NT2/D1 (cell line): ENCODE measurements around the gene CD22.

Source experiments
- DNase-seq: peaks from one replicate; pipeline ENCODE4 v3.0.0-alpha.2; 2011; ENCODE audit warnings: low read depth, low spot score
- H3K27me3 ChIP-seq: 2 replicates; pipeline ENCODE4 v1.6.0; 2011; ENCODE audit warnings: mild to moderate bottlenecking; ENCODE audit not compliant: insufficient read length, insufficient read depth
- H3K36me3 ChIP-seq: 2 replicates; pipeline ENCODE4 v1.6.1; 2011; ENCODE audit warnings: mild to moderate bottlenecking, low read length, mixed read lengths; ENCODE audit not compliant: insufficient read depth, insufficient read length
- H3K4me1 ChIP-seq: 2 replicates; pipeline ENCODE4 v1.5.1; 2011; ENCODE audit not compliant: insufficient read depth, insufficient read length
- H3K4me3 ChIP-seq: 2 replicates; pipeline ENCODE4 v1.5.1; 2011; ENCODE audit warnings: low read depth; ENCODE audit not compliant: insufficient read length
- H3K9ac ChIP-seq: 2 replicates; pipeline ENCODE4 v1.6.0; 2011; ENCODE audit warnings: low read depth; ENCODE audit not compliant: insufficient read length
- H3K9me3 ChIP-seq: 2 replicates; pipeline ENCODE4 v1.5.1; 2011; ENCODE audit warnings: mild to moderate bottlenecking, low read length; ENCODE audit not compliant: insufficient read depth
- SUZ12 ChIP-seq: IDR thresholded peaks from 2 replicates; pipeline ENCODE4 v1.6.1; 2011; ENCODE audit not compliant: insufficient read length, insufficient read depth; ENCODE audit errors: extremely low read depth
- YY1 ChIP-seq: IDR thresholded peaks from 2 replicates; pipeline ENCODE4 v1.6.1; 2011; ENCODE audit not compliant: insufficient read length, insufficient read depth
- ZNF274 ChIP-seq: IDR thresholded peaks from 2 replicates; pipeline ENCODE4 v1.6.1; 2011; ENCODE audit warnings: mild to moderate bottlenecking, low read depth, low read length

Gene CD22

DNA sequence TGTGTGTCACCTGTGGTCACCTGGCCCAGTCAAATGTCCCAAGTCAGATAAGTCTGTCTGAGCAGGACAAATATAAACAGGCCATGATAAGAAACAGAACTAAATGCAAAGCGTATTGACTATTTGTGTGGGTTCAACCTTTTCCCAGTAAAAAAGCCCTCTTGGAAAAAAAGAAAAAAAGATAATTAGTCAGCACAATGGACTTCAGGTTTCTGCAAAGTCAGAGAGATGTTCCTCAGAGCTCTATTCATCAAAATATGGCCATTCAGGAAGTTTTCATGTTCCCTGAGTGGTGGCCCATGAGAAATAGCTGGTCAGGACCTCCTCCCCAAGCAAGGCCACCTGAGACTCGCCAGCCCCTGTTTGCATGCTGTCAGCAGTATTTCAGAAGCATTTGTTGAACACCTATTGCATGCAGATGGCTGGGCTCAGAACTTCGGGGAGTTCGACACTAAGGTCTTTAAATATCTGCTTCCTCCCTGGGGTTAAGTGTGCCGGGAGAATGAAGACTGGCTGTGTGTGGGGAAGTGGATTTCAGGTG lies 32.0 kb downstream of the CD22 start:
- H3K27me3 ChIP-seq, result no peaks in the 10 kb centered on the region
- no peaks in the 10 kb centered on the region for H3K36me3 ChIP-seq
- no peak overlapping the region for H3K9ac ChIP-seq
- H3K4me3 ChIP-seq, result no peak overlapping the region
- peaks cover 3% of the 10 kb centered on the region for H3K4me1 ChIP-seq
- no peaks in the 10 kb centered on the region for H3K9me3 ChIP-seq
- DNase-seq, result no peak
- TF ChIP-seq ZNF274 (no peak), YY1 (no peak), SUZ12 (no peak)

DNA sequence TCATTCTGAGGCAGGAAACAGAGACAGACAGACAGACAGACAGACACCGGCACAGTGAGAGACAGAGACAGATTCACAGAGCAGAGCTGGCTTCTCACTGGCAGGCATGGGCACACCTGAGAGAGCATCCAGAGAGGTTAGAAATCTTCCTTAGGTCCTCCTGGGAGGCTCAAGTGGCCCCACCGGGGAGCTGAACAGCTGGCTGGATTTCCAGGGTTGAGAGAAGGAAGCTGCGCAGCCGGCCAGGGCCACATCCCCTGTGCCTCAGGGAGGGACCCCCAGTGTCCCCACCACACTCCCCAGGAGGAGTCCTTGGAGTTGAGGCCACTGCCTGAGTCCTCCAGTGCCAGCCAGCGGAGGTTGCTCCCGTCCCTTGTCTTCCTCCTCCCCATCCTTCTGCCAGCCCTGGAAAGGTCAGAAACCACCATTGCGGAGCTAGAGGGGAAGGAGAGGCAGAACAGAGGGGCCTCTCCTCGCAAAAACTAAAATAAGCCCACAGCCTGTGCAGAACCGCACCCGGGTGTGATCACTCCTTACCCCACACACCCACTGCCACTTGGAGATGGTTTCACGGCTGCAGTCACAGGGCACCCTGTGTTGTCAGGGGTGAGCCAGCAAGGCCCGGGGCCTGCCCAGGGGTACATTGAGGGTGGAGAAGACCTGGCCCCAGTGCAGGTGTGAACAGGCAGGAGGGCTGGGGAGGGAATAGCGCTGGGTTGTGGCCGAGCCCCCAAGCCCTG lies 33.4 kb downstream of the CD22 start:
- no peaks in the 10 kb centered on the region for H3K27me3 ChIP-seq
- no peak for TF ChIP-seq YY1
- TF ChIP-seq SUZ12, result no peak
- no peak for TF ChIP-seq ZNF274
- no peak for DNase-seq
- no peaks in the 10 kb centered on the region for H3K9me3 ChIP-seq
- peaks cover 3% of the 10 kb centered on the region for H3K4me1 ChIP-seq
- H3K9ac ChIP-seq, result no peak overlapping the region
- no peak overlapping the region for H3K4me3 ChIP-seq
- H3K36me3 ChIP-seq, result no peaks in the 10 kb centered on the region

DNA sequence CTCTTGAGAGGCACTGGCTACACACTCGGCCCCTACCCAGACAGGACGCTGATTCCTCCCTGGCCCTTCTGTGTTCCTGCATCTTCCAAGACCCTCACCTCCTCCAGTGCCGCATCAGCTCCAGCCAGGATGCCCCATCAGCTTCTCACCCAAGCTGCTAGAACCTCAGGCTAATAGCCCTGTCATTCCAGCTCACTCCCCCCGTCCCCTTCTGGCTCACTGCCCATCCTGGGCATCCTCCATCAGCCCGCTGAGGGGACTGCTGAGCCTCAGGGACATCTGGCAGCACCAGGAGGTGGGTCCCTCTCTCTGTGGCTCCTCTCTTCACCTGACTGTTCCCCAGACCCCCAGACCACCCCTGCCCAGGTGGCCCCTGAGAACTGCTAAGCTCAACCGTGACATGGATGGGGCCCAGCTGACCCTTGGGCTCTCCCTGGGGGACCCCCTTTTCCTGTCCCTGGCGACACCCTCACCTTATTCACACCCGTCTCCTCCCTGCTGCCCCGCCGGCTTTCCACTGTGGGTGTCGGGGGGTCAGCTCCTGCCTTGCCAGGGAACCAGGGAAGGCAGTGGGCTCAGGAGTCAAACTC lies 34.1 kb downstream of the CD22 start:
- DNase-seq, result no peak
- Histone ChIP-seq H3K27me3 (no peaks in the 10 kb centered on the region), H3K4me3 (no peak overlapping the region), H3K9me3 (no peaks in the 10 kb centered on the region), H3K9ac (no peak overlapping the region), H3K4me1 (peaks cover 3% of the 10 kb centered on the region), H3K36me3 (no peaks in the 10 kb centered on the region)
- TF ChIP-seq ZNF274, result no peak
- no peak for TF ChIP-seq YY1
- TF ChIP-seq SUZ12, result no peak

DNA sequence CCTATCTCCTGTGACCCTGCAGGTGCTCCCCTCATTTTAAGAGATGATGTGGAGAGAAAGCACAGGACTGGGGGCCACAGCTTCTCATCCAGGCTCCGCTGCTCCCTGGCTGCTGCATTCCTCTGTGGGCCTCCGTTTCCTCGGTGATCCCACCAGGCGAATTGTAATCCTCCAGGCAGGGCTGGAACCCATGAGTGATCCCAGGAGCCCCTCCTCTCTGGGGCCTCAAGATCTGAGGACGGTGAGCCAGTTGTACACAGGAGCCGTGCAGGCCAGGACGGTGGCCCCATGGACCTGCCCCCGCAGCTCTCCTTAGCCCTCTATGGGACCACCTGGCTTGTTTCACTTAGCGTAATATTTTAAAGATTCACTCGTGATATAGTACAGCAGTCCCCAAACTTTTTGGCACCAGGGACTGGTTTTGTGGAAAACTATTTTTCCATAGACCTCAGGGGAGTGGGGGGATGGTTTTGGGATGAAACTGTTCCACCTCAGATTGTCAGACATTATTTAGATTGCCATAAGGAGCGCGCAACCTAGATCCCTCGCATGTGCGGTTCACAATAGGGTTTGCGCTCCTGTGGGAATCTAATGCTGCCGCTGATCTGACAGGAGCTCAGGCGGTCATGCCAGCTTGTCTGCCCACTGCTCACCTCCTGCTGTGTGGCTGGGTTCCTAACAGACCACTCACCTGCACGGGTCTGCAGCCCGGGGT lies 34.9 kb downstream of the CD22 start:
- H3K9ac ChIP-seq, result no peak overlapping the region
- no peak overlapping the region for H3K4me3 ChIP-seq
- H3K36me3 ChIP-seq, result no peaks in the 10 kb centered on the region
- H3K27me3 ChIP-seq, result no peaks in the 10 kb centered on the region
- no peak for DNase-seq
- TF ChIP-seq YY1 (no peak), SUZ12 (no peak), ZNF274 (no peak)
- no peaks in the 10 kb centered on the region for H3K9me3 ChIP-seq
- peaks cover 3% of the 10 kb centered on the region for H3K4me1 ChIP-seq

DNA sequence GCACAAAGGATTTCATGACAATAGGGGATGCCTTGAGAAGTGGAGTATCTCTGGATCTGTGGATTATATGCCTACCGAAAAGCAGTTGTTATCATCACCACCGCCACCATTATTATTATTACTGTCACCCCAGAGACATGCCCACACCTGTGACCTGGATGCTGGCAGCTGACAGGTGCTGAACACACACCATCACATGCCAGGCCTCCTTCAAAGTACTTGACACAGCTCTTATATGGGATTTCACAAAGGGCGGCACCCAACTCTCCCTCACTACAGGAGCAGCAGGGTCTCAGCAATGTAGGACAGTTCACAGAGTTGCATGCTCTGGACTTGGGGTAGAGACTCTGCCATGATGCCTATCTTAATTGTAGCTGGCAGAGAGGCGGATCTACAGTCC lies 36.3 kb downstream of the CD22 start:
- Histone ChIP-seq H3K27me3 (no peaks in the 10 kb centered on the region), H3K9ac (no peak overlapping the region), H3K4me1 (peaks cover 3% of the 10 kb centered on the region), H3K9me3 (no peaks in the 10 kb centered on the region), H3K36me3 (no peaks in the 10 kb centered on the region), H3K4me3 (no peak overlapping the region)
- no peak for DNase-seq
- TF ChIP-seq SUZ12, result no peak
- TF ChIP-seq YY1, result no peak
- TF ChIP-seq ZNF274, result no peak

DNA sequence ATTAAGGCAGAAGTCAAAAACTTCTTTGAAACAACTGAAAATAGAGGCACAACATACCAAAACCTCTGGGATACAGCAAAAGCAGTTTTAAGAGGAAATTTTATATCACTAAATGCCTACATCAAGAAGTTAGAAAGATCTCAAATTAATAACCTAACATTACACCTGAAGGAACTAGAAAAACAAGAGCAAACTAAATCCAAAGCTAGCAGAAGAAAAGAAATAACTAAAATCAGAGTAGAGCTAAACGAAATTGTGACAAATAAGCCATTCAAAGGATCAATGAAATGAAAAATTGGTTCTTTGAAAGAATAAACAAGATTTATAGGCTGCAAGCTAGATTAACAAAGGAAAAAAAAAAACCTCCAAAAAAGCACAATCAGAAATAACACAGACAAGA lies 39.4 kb downstream of the CD22 start:
- Histone ChIP-seq H3K4me3 (no peak overlapping the region), H3K9me3 (no peaks in the 10 kb centered on the region), H3K9ac (no peak overlapping the region), H3K4me1 (peaks cover 3% of the 10 kb centered on the region), H3K27me3 (no peaks in the 10 kb centered on the region), H3K36me3 (no peaks in the 10 kb centered on the region)
- no peak for DNase-seq
- TF ChIP-seq YY1, result no peak

DNA sequence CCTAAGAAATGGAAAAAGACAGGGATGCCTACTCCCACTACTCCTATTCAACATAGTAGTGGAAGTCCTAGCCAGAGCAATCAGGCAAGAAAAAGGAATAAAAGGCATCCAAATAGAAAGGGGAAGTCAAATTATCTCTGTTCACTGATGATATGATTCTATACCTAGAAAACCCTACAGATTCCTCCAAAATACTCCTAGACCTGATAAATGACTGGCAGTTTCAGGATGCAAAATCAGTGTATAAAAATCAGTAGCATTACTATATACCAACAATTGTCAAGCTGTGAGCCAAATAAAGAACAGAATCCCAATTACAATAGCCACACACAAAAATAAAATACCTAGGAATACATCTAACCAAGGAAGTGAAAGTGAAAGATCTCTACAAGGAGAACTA lies 40.5 kb downstream of the CD22 start:
- Histone ChIP-seq H3K4me1 (no peaks in the 10 kb centered on the region), H3K9ac (no peak overlapping the region), H3K4me3 (no peak overlapping the region), H3K27me3 (no peaks in the 10 kb centered on the region), H3K36me3 (no peaks in the 10 kb centered on the region), H3K9me3 (no peaks in the 10 kb centered on the region)
- TF ChIP-seq YY1 (no peak), SUZ12 (no peak), ZNF274 (no peak)
- no peak for DNase-seq
